Activated T-helper 2 cell treated with anti-CD3 and anti-CD28 coated beads, Interferon-gamma antibody, Interleukin-2, Interleukin-4, amounts not matched to agents 10 μg/mL and 5 μg/mL and 100 μg/mL, durations not matched to agents 14 hours and 24 hours and 36 hours (primary cell): Measurements from ENCODE around the gene MVK. TPM values are rescaled to one million over a fixed set of nuclear protein-coding genes. Genes with fewer than 3 reads are reported as not detected.

Experiments
- DNase-seq: peaks from one replicate; pipeline ENCODE4 v3.0.0; 2021; ENCODE audit warnings: low spot score
- H3K27ac Mint-ChIP-seq: one replicate; pipeline ENCODE4 v1.8.0; 2021; ENCODE audit warnings: mixed read lengths
- H3K27me3 Mint-ChIP-seq: one replicate; pipeline ENCODE4 v1.8.0; 2021; ENCODE audit warnings: low read depth, mixed read lengths
- H3K36me3 Mint-ChIP-seq: one replicate; pipeline ENCODE4 v1.8.0; 2021; ENCODE audit warnings: low read depth, mixed read lengths
- H3K4me1 Mint-ChIP-seq: one replicate; pipeline ENCODE4 v1.8.0; 2021; ENCODE audit warnings: low read depth, mixed read lengths
- H3K4me3 Mint-ChIP-seq: one replicate; pipeline ENCODE4 v1.8.0; 2021; ENCODE audit warnings: low read depth, mild to moderate bottlenecking, moderate library complexity, mixed read lengths
- H3K9me3 Mint-ChIP-seq: one replicate; pipeline ENCODE4 v1.8.0; 2021; ENCODE audit warnings: mixed read lengths
- intact Hi-C: fragments of 100-400 bp; cut with micrococcal nuclease; formaldehyde crosslinking; loops from one replicate; pipeline ENCODE4 v1.15.1; 2023
- total RNA-seq: library from RNA; stranded (reverse); gene quantifications from 2 replicates; pipeline ENCODE4 v1.2.3, GENCODE V29; 2022

Gene MVK
- total RNA-seq, 1 donor from 2014 or later = 33.6 TPM

- no peak for DNase-seq
- H3K36me3 Mint-ChIP-seq = no peaks in the 10 kb centered on the region
- H3K9me3 Mint-ChIP-seq = no peaks in the 10 kb centered on the region
- H3K27ac Mint-ChIP-seq = no peak overlapping the region
- intact Hi-C loops = no loop called here
- peaks cover 20% of the 10 kb centered on the region for H3K27me3 Mint-ChIP-seq
- H3K4me3 Mint-ChIP-seq = no peak overlapping the region
- H3K4me1 Mint-ChIP-seq = no peaks in the 10 kb centered on the region
Observed at GRCh38 chr12:109611223-109611622, 37.6 kb downstream of the MVK start.

DNA sequence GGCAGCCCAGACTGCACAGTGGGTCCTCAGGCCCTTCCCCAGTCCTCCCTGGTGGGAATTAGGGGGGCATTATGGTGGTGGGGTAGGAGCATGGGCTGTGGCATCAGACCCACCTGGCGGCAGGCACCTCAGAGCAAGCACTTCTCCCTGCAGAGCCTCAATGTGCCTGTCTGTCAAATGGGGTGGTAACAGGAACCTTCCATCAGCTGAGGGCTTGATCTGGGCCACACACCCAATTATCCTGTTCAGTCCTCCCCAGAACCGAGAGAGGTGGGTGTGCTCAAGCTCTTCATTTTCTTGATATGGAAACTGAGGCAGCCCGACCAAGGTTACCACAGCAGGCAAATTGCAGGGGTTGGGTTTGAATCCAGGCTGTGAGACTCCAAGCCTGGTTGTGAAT is 38.4 kb downstream of the MVK start:
- Mint-ChIP-seq H3K36me3 (no peaks in the 10 kb centered on the region), H3K4me1 (no peaks in the 10 kb centered on the region), H3K27me3 (peaks cover 19% of the 10 kb centered on the region), H3K4me3 (no peak overlapping the region), H3K27ac (no peak overlapping the region), H3K9me3 (no peaks in the 10 kb centered on the region)
- intact Hi-C loops = no loop called here
- DNase-seq = no peak

- Mint-ChIP-seq H3K4me3 (no peak overlapping the region), H3K4me1 (no peaks in the 10 kb centered on the region)
- DNase-seq = no peak
Observed at GRCh38 chr12:109612975-109613502, 39.4 kb downstream of the MVK start.

DNA sequence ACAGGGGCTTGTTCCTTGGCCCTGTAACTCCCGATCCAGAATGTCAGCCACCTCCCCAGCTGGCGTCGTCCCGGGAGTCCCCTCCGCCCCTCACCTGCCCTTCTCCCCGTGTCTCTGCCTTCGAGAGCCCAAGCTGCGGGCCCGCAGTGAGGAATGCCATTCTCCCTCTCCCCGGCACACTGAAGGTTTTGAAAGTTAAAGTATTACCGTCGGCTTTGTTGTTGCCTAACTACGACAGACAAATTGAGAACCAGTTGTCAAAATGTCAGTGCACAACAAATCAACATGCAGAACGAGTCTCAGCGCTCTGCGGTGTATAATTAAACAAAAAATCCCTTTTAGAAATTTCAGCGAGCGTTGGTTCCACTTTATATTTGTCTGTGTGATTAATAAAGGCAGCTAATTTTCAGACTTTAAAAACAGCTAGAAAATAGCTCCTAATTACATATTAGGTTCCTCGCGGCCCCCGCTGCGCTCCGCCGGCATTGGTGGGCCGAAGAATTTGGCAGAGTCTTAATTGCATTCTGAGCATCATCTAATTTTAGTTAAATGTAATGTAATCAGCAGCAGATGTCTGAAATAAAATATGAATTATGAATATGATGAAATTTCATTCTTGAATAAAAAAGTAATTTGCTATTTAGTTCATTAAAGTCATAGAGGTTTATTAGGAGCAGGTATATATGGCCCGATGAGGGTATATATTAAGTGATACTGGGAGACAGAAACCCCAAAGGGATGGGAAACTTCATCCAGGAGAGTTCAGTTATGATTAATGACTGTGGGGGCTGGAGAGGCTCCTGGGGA is 40.3 kb downstream of the MVK start:
- H3K36me3 Mint-ChIP-seq = no peaks in the 10 kb centered on the region
- intact Hi-C loops = no loop called here
- H3K27ac Mint-ChIP-seq = no peak overlapping the region
- H3K9me3 Mint-ChIP-seq = no peaks in the 10 kb centered on the region
- H3K4me3 Mint-ChIP-seq = no peak overlapping the region
- peaks cover 14% of the 10 kb centered on the region for H3K27me3 Mint-ChIP-seq
- H3K4me1 Mint-ChIP-seq = no peaks in the 10 kb centered on the region
- no peak for DNase-seq

More at GRCh38 chr12:109612975-109613502, 39.4 kb downstream of the MVK start:
- H3K9me3 Mint-ChIP-seq = no peaks in the 10 kb centered on the region
- no peak overlapping the region for H3K27ac Mint-ChIP-seq
- peaks cover 19% of the 10 kb centered on the region for H3K27me3 Mint-ChIP-seq
- intact Hi-C loops = no loop called here
- H3K36me3 Mint-ChIP-seq = no peaks in the 10 kb centered on the region

GRCh38 chr12:109615556-109616229 is 42.1 kb downstream of the MVK start:
- no peaks in the 10 kb centered on the region for H3K36me3 Mint-ChIP-seq
- no peak overlapping the region for H3K27ac Mint-ChIP-seq
- H3K4me1 Mint-ChIP-seq = no peaks in the 10 kb centered on the region
- H3K9me3 Mint-ChIP-seq = no peaks in the 10 kb centered on the region
- intact Hi-C loops = no loop called here
- no peak overlapping the region for H3K4me3 Mint-ChIP-seq
- no peak for DNase-seq
- H3K27me3 Mint-ChIP-seq = peaks cover 10% of the 10 kb centered on the region

- H3K4me3 Mint-ChIP-seq = no peak overlapping the region
- no peaks in the 10 kb centered on the region for H3K4me1 Mint-ChIP-seq
Observed at GRCh38 chr12:109617491-109617890, 43.9 kb downstream of the MVK start.

DNA sequence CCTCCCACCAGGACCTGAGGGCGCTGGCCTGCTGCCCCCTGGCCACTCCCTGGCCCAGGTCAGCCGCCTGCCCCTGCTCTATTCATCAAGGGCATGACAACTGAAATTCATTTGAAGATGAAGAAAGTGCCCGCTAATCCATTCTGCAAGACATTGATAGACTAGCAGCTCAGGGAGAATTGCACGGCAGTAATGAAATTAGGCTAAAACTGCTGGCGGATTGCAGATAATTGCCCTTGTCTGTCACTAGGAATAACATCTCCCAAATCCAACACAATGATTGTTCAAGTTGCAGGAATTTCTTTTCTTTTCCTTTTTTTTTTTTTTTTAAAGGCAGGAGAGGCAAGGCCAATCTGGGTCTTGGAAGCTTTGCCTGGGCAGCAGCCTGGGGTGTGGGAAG is 44.5 kb downstream of the MVK start:
- Mint-ChIP-seq H3K4me1 (no peaks in the 10 kb centered on the region), H3K4me3 (no peak overlapping the region), H3K36me3 (no peaks in the 10 kb centered on the region), H3K9me3 (no peaks in the 10 kb centered on the region), H3K27ac (no peak overlapping the region), H3K27me3 (peaks cover 26% of the 10 kb centered on the region)
- no peak for DNase-seq
- intact Hi-C loops = no loop called here

More at GRCh38 chr12:109617491-109617890, 43.9 kb downstream of the MVK start:
- Mint-ChIP-seq H3K9me3 (no peaks in the 10 kb centered on the region), H3K27me3 (peaks cover 25% of the 10 kb centered on the region), H3K27ac (no peak overlapping the region), H3K36me3 (no peaks in the 10 kb centered on the region)
- intact Hi-C loops = no loop called here
- no peak for DNase-seq

DNA sequence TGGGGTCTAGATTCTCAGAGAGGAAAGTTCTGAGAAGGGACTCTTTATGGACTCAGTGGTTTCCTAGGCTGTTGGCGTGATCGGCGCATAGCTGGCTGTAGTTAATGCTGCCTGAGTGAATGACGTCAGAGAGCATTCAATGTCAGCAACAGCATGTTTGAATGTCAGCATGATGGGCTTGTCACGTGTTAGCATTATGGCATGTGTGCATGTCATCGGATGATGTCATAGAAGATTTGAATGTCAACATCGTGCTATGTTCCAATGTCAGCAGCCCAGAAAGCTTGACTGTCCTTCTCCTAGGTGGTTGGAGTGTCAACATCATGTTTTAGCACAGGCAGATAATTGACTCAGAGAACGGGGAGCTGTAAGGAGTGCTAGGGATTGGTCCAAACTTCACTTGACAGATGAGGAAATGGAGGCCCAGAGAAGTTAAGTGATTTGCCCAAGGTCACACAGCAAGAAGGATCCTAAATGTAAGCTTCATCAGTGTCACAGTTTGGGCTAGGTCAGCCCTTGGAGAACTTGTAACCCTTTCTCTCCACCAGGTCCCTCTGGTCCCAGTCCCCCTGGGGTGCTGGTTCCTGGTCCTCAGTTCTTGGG is 45.5 kb downstream of the MVK start:
- peaks cover 21% of the 10 kb centered on the region for H3K27me3 Mint-ChIP-seq
- H3K4me3 Mint-ChIP-seq = no peak overlapping the region
- no peak overlapping the region for H3K27ac Mint-ChIP-seq
- no peak for DNase-seq
- H3K36me3 Mint-ChIP-seq = no peaks in the 10 kb centered on the region
- H3K9me3 Mint-ChIP-seq = no peaks in the 10 kb centered on the region
- H3K4me1 Mint-ChIP-seq = no peaks in the 10 kb centered on the region
- intact Hi-C loops = no loop called here

GRCh38 chr12:109621211-109621694 is 47.7 kb downstream of the MVK start:
- H3K9me3 Mint-ChIP-seq = no peaks in the 10 kb centered on the region
- no peak overlapping the region for H3K4me3 Mint-ChIP-seq
- intact Hi-C loops = no loop called here
- no peak for DNase-seq
- H3K4me1 Mint-ChIP-seq = no peaks in the 10 kb centered on the region
- H3K27me3 Mint-ChIP-seq = peaks cover 18% of the 10 kb centered on the region
- H3K27ac Mint-ChIP-seq = no peak overlapping the region
- H3K36me3 Mint-ChIP-seq = no peaks in the 10 kb centered on the region

DNA sequence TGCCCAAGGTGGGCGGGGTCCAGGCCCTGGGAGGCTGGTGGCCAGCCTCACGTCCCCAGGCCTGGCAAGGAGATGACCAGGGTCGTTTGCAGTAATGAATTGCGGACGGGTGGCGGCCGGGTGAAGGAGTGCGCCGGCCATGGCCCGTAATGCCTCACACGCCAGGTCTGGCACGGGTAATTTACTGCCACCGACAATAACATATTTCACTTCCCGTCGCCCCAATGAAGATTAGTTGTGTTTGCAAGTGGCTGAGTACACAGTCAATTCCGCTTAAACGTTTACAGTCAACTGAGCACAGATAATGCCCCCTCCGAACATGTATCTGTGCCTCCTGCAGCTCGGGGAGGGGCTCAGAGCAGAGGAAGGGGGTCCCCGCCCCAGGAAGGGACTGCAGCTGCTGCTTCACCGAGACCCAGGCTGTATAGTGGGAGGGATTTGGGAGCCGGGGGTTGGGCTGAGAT is 48.3 kb downstream of the MVK start:
- intact Hi-C loops = no loop called here
- Mint-ChIP-seq H3K27me3 (peaks cover 18% of the 10 kb centered on the region), H3K27ac (no peak overlapping the region), H3K4me1 (no peaks in the 10 kb centered on the region), H3K4me3 (no peak overlapping the region), H3K9me3 (no peaks in the 10 kb centered on the region), H3K36me3 (no peaks in the 10 kb centered on the region)
- DNase-seq = no peak

DNA sequence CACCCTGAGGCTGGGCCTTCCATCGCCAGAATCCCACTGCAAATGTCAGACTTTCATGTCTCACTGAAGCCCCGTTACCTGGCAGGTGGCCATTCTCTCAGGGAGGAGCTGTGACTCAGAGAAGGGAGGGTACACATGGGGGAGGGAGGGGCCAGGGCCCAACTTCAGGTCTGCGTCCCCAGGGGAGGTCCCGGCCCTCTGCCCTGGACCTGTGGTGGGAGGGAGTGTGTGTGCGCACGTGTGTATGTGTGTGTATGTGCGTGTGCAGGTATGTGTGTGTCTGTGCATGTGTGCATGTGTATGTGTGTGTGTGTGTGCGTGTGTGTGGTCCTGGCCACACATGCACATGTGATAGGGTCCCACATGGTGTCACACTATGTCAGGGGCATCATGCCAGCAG is 50.9 kb downstream of the MVK start:
- no peaks in the 10 kb centered on the region for H3K4me1 Mint-ChIP-seq
- intact Hi-C loops = no loop called here
- no peaks in the 10 kb centered on the region for H3K36me3 Mint-ChIP-seq

GRCh38 chr12:109625131-109625559 is 51.6 kb downstream of the MVK start:
- Mint-ChIP-seq H3K9me3 (no peaks in the 10 kb centered on the region), H3K4me3 (no peak overlapping the region), H3K27me3 (peaks cover 18% of the 10 kb centered on the region), H3K4me1 (no peaks in the 10 kb centered on the region), H3K36me3 (no peaks in the 10 kb centered on the region), H3K27ac (no peak overlapping the region)
- intact Hi-C loops = no loop called here
- DNase-seq = no peak

More for the DNA sequence above, 50.9 kb downstream of the MVK start:
- no peaks in the 10 kb centered on the region for H3K9me3 Mint-ChIP-seq
- H3K27me3 Mint-ChIP-seq = peaks cover 18% of the 10 kb centered on the region
- DNase-seq = no peak
- H3K27ac Mint-ChIP-seq = no peak overlapping the region
- H3K4me3 Mint-ChIP-seq = no peak overlapping the region
